ENCODE measurements around the gene RBM14.

- TF ChIP-seq SUZ12 (IDR thresholded peaks at IDR 0.05; ENCODE audit: extremely low read depth, insufficient read depth, insufficient read length), result no peak
- TF ChIP-seq ZNF274 (IDR thresholded peaks at IDR 0.05; ENCODE audit: low read depth, low read length), result no peak
Measured at GRCh38 chr11:66643745-66644437, 27.5 kb downstream of the RBM14 start.

Data from NT2/D1 (cell line).